Left ventricle myocardium inferior (tissue), 1 donor: Measurements from ENCODE around the gene OPCML. TPM values are rescaled to one million over a fixed set of nuclear protein-coding genes. Genes with fewer than 3 reads are reported as not detected.

Source experiments
- DNase-seq: peaks from one replicate; pipeline ENCODE4 v3.0.0-alpha.2; 2020
- H3K27ac ChIP-seq: fragments of 200-600 bp; replicated peaks from 2 replicates; pipeline ENCODE4 v1.8.0; 2021
- H3K27me3 ChIP-seq: fragments of 200-600 bp; 2 replicates; pipeline ENCODE4 v1.8.0; 2021; ENCODE audit warnings: low read depth
- H3K36me3 ChIP-seq: fragments of 200-600 bp; 2 replicates; pipeline ENCODE4 v1.8.0; 2021
- H3K4me1 ChIP-seq: fragments of 200-600 bp; 2 replicates; pipeline ENCODE4 v1.8.0; 2021
- H3K4me3 ChIP-seq: fragments of 200-600 bp; 2 replicates; pipeline ENCODE4 v1.8.0; 2021; ENCODE audit warnings: mild to moderate bottlenecking, moderate library complexity
- H3K9me3 ChIP-seq: fragments of 200-600 bp; replicated peaks from 2 replicates; pipeline ENCODE4 v1.8.0; 2021
- intact Hi-C: fragments of 100-400 bp; cut with micrococcal nuclease; formaldehyde crosslinking; loops from one replicate; pipeline ENCODE4 v1.11.0; 2022
- total RNA-seq: library from RNA; stranded (reverse); fragmentation: NEBNext Ultra II Directional; extraction: Animal tissue kit (Norgen Biotek cat#: 25700); gene quantifications from one replicate; pipeline ENCODE4 v1.2.1, GENCODE V29; 2021
- TF ChIP-seq, protein P1 (sequence below): fragments of 200-600 bp; IDR thresholded peaks from 2 replicates; pipeline ENCODE4 v1.8.0; 2021; ENCODE audit warnings: antibody characterized with exemption, mild to moderate bottlenecking, borderline replicate concordance
- donor health status: DM: no; HTN: yes; CAD: no; lungs with severe emphysema.

OPCML gene
- total RNA-seq, 1 donor from 2014 or later = 0.63 TPM

GRCh38 chr11:133007027-133007584 is 525.2 kb downstream of the OPCML start:
- Histone ChIP-seq H3K4me3 (no peak overlapping the region), H3K27me3 (peaks cover 9% of the 10 kb centered on the region), H3K36me3 (no peaks in the 10 kb centered on the region), H3K9me3 (peaks cover 15% of the 10 kb centered on the region), H3K4me1 (peaks cover 5% of the 10 kb centered on the region), H3K27ac (no peak overlapping the region)
- TF ChIP-seq, protein P1, sequence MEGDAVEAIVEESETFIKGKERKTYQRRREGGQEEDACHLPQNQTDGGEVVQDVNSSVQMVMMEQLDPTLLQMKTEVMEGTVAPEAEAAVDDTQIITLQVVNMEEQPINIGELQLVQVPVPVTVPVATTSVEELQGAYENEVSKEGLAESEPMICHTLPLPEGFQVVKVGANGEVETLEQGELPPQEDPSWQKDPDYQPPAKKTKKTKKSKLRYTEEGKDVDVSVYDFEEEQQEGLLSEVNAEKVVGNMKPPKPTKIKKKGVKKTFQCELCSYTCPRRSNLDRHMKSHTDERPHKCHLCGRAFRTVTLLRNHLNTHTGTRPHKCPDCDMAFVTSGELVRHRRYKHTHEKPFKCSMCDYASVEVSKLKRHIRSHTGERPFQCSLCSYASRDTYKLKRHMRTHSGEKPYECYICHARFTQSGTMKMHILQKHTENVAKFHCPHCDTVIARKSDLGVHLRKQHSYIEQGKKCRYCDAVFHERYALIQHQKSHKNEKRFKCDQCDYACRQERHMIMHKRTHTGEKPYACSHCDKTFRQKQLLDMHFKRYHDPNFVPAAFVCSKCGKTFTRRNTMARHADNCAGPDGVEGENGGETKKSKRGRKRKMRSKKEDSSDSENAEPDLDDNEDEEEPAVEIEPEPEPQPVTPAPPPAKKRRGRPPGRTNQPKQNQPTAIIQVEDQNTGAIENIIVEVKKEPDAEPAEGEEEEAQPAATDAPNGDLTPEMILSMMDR = no peak
- no peak for DNase-seq
- intact Hi-C loops = no loop called here

- H3K27ac ChIP-seq = no peak overlapping the region
- TF ChIP-seq, protein P1 = no peak
Measured at GRCh38 chr11:133004369-133004768, 527.9 kb downstream of the OPCML start.

DNA sequence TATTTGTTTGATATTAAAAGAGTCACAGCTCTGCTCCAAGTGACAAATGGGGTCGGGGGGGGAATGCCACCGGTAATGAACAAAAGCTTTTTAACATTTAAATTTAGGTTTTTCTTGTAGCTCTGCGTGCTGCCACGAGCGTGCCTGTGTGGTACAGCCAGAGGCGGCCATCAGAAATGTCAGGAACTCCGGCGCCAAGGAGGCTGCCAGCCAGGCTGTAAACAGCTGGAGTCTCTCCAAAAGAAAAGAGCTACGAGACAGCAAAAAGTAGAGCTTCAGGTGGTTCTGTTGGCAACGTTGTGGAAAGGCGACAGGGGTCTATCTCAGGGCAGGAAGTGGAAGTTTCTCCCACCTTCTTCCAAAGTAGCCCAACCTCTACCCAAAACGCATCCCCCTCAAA is 532.8 kb downstream of the OPCML start:
- no peak overlapping the region for H3K4me3 ChIP-seq
- H3K36me3 ChIP-seq = no peaks in the 10 kb centered on the region
- H3K27ac ChIP-seq = no peak overlapping the region
- peaks cover 4% of the 10 kb centered on the region for H3K9me3 ChIP-seq
- no peak for DNase-seq
- intact Hi-C loops = no loop called here
- peaks cover 36% of the 10 kb centered on the region for H3K27me3 ChIP-seq
- peaks cover 2% of the 10 kb centered on the region for H3K4me1 ChIP-seq
- TF ChIP-seq, protein P1 = no peak

More at GRCh38 chr11:133004369-133004768, 527.9 kb downstream of the OPCML start:
- Histone ChIP-seq H3K27me3 (peaks cover under 1% of the 10 kb centered on the region), H3K4me1 (no peaks in the 10 kb centered on the region), H3K36me3 (no peaks in the 10 kb centered on the region), H3K9me3 (peaks cover 15% of the 10 kb centered on the region), H3K4me3 (no peak overlapping the region)
- intact Hi-C loops = no loop called here
- no peak for DNase-seq

GRCh38 chr11:132999031-132999430 is 533.3 kb downstream of the OPCML start:
- intact Hi-C loops = no loop called here
- Histone ChIP-seq H3K36me3 (no peaks in the 10 kb centered on the region), H3K4me1 (peaks cover 7% of the 10 kb centered on the region), H3K27me3 (peaks cover 41% of the 10 kb centered on the region), H3K27ac (no peak overlapping the region), H3K4me3 (no peak overlapping the region), H3K9me3 (peaks cover 4% of the 10 kb centered on the region)
- TF ChIP-seq, protein P1 = no peak
- no peak for DNase-seq

GRCh38 chr11:132997396-132997795 is 534.9 kb downstream of the OPCML start:
- no peak for DNase-seq
- Histone ChIP-seq H3K4me3 (no peak overlapping the region), H3K27ac (no peak overlapping the region), H3K27me3 (peaks cover 57% of the 10 kb centered on the region), H3K9me3 (no peaks in the 10 kb centered on the region), H3K36me3 (no peaks in the 10 kb centered on the region), H3K4me1 (peaks cover 10% of the 10 kb centered on the region)
- TF ChIP-seq, protein P1 = no peak
- intact Hi-C loops = no loop called here
